Spleen (tissue), 11 donors: Measurements from ENCODE around the gene BCHE. TPM values are rescaled to one million over a fixed set of nuclear protein-coding genes. Genes with fewer than 3 reads are reported as not detected.
A peak's percentile ranks its signal among the peaks of the same experiment; 100 is the strongest.

Source experiments
- DNase-seq: peaks from one replicate; pipeline ENCODE4 v3.0.0-alpha.2; 2020
- H3K27ac ChIP-seq, 8 donors: fragments of 200-600 bp; sonication (generic) in 7 of 8; 1 replicate in 4 of 8; 2 replicates in 4 of 8; pipeline versions ENCODE4 v1.5.0 to v1.8.0; 2016 to 2021; ENCODE audit warnings: inconsistent platforms in 4 of 8, mild to moderate bottlenecking in 4 of 8, moderate library complexity in 1 of 8
- H3K27me3 ChIP-seq, 7 donors: fragments of 200-600 bp; sonication (generic) in 6 of 7; replicated peaks in 1 of 7; 1 replicate in 4 of 7; 2 replicates in 3 of 7; pipeline versions ENCODE4 v1.5.0 to v1.8.0; 2016 to 2021; ENCODE audit warnings: inconsistent platforms in 3 of 7, mild to moderate bottlenecking in 1 of 7
- H3K36me3 ChIP-seq, 6 donors: fragments of 200-600 bp; sonication (generic) in 5 of 6; 1 replicate in 4 of 6; 2 replicates in 2 of 6; pipeline versions ENCODE4 v1.5.0 to v1.8.0; 2016 to 2021; ENCODE audit warnings: inconsistent platforms in 2 of 6
- H3K4me1 ChIP-seq, 6 donors: fragments of 200-600 bp; sonication (generic) in 5 of 6; 1 replicate in 3 of 6; 2 replicates in 3 of 6; pipeline versions ENCODE4 v1.5.0 to v1.8.0; 2016 to 2021; ENCODE audit warnings: inconsistent platforms in 3 of 6
- H3K4me3 ChIP-seq, 8 donors: fragments of 200-600 bp; sonication (generic) in 7 of 8; 1 replicate in 4 of 8; 2 replicates in 4 of 8; pipeline versions ENCODE4 v1.5.0 to v1.8.0; 2016 to 2021; ENCODE audit warnings: inconsistent platforms in 4 of 8, mild to moderate bottlenecking in 4 of 8, moderate library complexity in 2 of 8
- H3K9me3 ChIP-seq, 8 donors: fragments of 200-600 bp; sonication (generic) in 7 of 8; 1 replicate in 4 of 8; 2 replicates in 4 of 8; pipeline versions ENCODE4 v1.5.0 to v1.8.0; 2016 to 2021; ENCODE audit warnings: inconsistent platforms in 4 of 8
- POLR2A ChIP-seq, 3 donors: fragments of 450-650 bp; IDR thresholded peaks; one replicate each; pipeline ENCODE4 v1.5.1; 2017; ENCODE audit warnings: antibody characterized with exemption in 3 of 3, mild to moderate bottlenecking in 1 of 3
- POLR2AphosphoS5 ChIP-seq, 3 donors: sonication (generic); formaldehyde crosslinking; IDR thresholded peaks; one replicate each; pipeline ENCODE4 v1.5.1; 2017; ENCODE audit warnings: antibody characterized with exemption in 3 of 3
- WGBS, 5 donors: extraction: QIAGEN DNeasy Blood & Tissue Kit in 3 of 5; methylation state at CpG; one replicate each; pipeline versions ENCODE4 v1.1.5 to v1.1.7; 2013 to 2018; 5-methylcytosine and 5-hydroxymethylcytosine counted together
- intact Hi-C: fragments of 100-400 bp; cut with DNase I; formaldehyde crosslinking; loops from one replicate; pipeline ENCODE4 v1.15.0; 2023; ENCODE audit warnings: low total_unique reads
- polyA plus RNA-seq, 3 donors: library from polyadenylated mRNA; stranded (reverse); fragments of 200-250 nt; gene quantifications; one replicate each; pipeline ENCODE4 v1.2.1, GENCODE V29; 2013
- total RNA-seq, 7 donors: library from RNA; depleted of rRNA in 3 of 7; stranded (reverse); fragments of >200 nt in 3 of 7; fragmentation: NEBNext Ultra II Directional in 4 of 7; extraction: Animal tissue kit (Norgen Biotek cat#: 25700) in 4 of 7; gene quantifications; one replicate each; pipeline versions ENCODE4 v1.1.0 to v1.2.1, GENCODE V29; 2016 to 2021
- TF ChIP-seq, protein P1 (sequence below), 11 experiments: fragments of 200-600 bp in 7 of 11; fragments of 450-650 bp in 4 of 11; sonication (generic) in 4 of 11; IDR thresholded peaks in 8 of 11; conservative IDR thresholded peaks in 3 of 11; 1 replicate in 7 of 11; 2 replicates in 4 of 11; pipeline versions ENCODE4 v1.4.0 to v1.8.0; 2016 to 2021; ENCODE audit warnings: antibody characterized with exemption in 11 of 11, inconsistent platforms in 4 of 11, mild to moderate bottlenecking in 1 of 11
- donor health status: healthy with polysubstance abuse.
- donor health status: DM: no; HTN: no; CAD: no; lungs with moderate emphysema.
- donor health status: DM: no; HTN: no; CAD: no.
- donor health status: Bipolar disorder and iron deficiency.
- donor health status: healthy.
- donor health status: DM: no; HTN: no; CAD: no.
- donor health status: DM: yes; HTN: yes; CAD: no.

Gene BCHE
- total and polyA plus RNA-seq, 10 donors: 0.93 to 11.4 (median 7.2) TPM

DNA sequence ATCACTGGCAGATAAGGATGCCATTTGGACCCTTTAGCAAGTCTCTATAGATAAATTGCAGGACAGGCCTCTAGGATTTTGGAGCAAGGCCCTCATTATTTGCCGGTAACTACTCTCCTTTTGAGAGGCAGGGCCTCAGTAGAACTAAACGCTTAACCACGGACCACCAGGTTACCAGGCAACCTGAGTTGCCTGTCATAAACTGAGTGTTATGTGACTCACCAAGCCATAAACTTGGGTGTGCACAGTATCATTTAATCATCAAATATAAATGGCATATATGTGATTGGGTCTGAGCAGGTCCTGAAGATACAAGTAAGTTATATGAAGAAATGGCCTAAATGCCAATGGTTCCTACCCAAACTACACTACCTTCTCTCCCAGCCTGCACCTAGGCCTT is 93.2 kb downstream of the BCHE start:
- 75 to 95% (median 91%) methylated on average over 3 of the region's 3 CpGs for WGBS, 5 donors
- DNase-seq: no peak
- Histone ChIP-seq H3K27me3 (no peaks in the 10 kb centered on the region), H3K4me1 (no peaks in the 10 kb centered on the region), H3K9me3 (peaks cover 0 to 27% (median 10%) of the 10 kb centered on the region in 8 donors), H3K4me3 (no peak overlapping the region), H3K27ac (no peak overlapping the region), H3K36me3 (no peaks in the 10 kb centered on the region)
- TF ChIP-seq POLR2A (IDR thresholded peaks at IDR 0.05): no peak
- no peak for TF ChIP-seq POLR2AphosphoS5 (IDR thresholded peaks at IDR 0.05)
- TF ChIP-seq, protein P1, sequence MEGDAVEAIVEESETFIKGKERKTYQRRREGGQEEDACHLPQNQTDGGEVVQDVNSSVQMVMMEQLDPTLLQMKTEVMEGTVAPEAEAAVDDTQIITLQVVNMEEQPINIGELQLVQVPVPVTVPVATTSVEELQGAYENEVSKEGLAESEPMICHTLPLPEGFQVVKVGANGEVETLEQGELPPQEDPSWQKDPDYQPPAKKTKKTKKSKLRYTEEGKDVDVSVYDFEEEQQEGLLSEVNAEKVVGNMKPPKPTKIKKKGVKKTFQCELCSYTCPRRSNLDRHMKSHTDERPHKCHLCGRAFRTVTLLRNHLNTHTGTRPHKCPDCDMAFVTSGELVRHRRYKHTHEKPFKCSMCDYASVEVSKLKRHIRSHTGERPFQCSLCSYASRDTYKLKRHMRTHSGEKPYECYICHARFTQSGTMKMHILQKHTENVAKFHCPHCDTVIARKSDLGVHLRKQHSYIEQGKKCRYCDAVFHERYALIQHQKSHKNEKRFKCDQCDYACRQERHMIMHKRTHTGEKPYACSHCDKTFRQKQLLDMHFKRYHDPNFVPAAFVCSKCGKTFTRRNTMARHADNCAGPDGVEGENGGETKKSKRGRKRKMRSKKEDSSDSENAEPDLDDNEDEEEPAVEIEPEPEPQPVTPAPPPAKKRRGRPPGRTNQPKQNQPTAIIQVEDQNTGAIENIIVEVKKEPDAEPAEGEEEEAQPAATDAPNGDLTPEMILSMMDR (IDR thresholded peaks at IDR 0.05 in 8 of 11, conservative IDR thresholded peaks at IDR 0.05 in 3 of 11): no peak
- intact Hi-C loops: no loop called here

DNA sequence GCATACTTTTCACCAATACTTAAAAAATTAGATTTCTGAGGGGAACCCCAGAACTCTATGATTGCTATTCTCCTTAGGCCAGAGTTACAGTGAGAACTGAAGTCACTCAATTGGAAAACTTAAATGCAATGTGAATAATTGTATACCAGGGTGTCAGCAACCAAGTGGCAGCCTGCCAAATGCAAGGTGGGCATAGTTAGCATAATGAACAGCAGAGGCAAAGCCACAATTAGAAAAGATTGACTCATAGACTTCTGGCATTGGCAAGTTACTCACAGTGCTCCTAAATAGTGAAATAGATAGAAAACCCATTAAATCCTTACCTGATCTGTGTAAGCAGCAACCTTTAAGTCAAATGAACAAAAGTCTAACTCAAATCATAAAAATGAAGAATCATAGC is 94.9 kb downstream of the BCHE start:
- Histone ChIP-seq H3K27me3 (no peaks in the 10 kb centered on the region), H3K9me3 (peaks cover 0 to 31% (median 15%) of the 10 kb centered on the region in 8 donors), H3K27ac (no peak overlapping the region), H3K4me3 (no peak overlapping the region), H3K4me1 (no peaks in the 10 kb centered on the region), H3K36me3 (no peaks in the 10 kb centered on the region)
- TF ChIP-seq, protein P1 (IDR thresholded peaks at IDR 0.05 in 8 of 11, conservative IDR thresholded peaks at IDR 0.05 in 3 of 11): no peak
- no peak for TF ChIP-seq POLR2AphosphoS5 (IDR thresholded peaks at IDR 0.05)
- TF ChIP-seq POLR2A (IDR thresholded peaks at IDR 0.05): no peak
- intact Hi-C loops: no loop called here
- no peak for DNase-seq

- Histone ChIP-seq H3K36me3 (no peaks in the 10 kb centered on the region), H3K4me3 (no peak overlapping the region), H3K4me1 (no peaks in the 10 kb centered on the region), H3K9me3 (no peaks in the 10 kb centered on the region), H3K27me3 (no peaks in the 10 kb centered on the region), H3K27ac (no peak overlapping the region)
- no peak for DNase-seq
- intact Hi-C loops: no loop called here
- 61 to 82% (median 76%) methylated on average over 4 of the region's 4 CpGs for WGBS, 5 donors
- TF ChIP-seq, protein P1 (IDR thresholded peaks at IDR 0.05 in 8 of 11, conservative IDR thresholded peaks at IDR 0.05 in 3 of 11): no peak
- no peak for TF ChIP-seq POLR2AphosphoS5 (IDR thresholded peaks at IDR 0.05)
- no peak for TF ChIP-seq POLR2A (IDR thresholded peaks at IDR 0.05)
These were observed 107.5 kb downstream of the BCHE start for GRCh38 chr3:165729756-165730155.

GRCh38 chr3:165728924-165729323 is 108.3 kb downstream of the BCHE start:
- no peaks in the 10 kb centered on the region for H3K4me1 ChIP-seq
- intact Hi-C loops: no loop called here
- no peak overlapping the region for H3K4me3 ChIP-seq
- H3K27me3 ChIP-seq: no peaks in the 10 kb centered on the region
- H3K27ac ChIP-seq: no peak overlapping the region
- TF ChIP-seq POLR2AphosphoS5 (IDR thresholded peaks at IDR 0.05) (no peak), POLR2A (IDR thresholded peaks at IDR 0.05) (no peak)
- TF ChIP-seq, protein P1 (IDR thresholded peaks at IDR 0.05 in 8 of 11, conservative IDR thresholded peaks at IDR 0.05 in 3 of 11): no peak
- peak; percentile 62 for DNase-seq
- WGBS, 5 donors: 80 to 88% (median 82%) methylated on average over 5 of the region's 5 CpGs
- no peaks in the 10 kb centered on the region for H3K36me3 ChIP-seq
- H3K9me3 ChIP-seq: no peaks in the 10 kb centered on the region
